Dedifferentiated amniotic fluid mesenchymal stem cell (primary cell): ENCODE results near the gene DIP2C.

Experiments used
- DNase-seq: peaks from one replicate; pipeline ENCODE4 v3.0.0-alpha.2; 2016; ENCODE audit errors: extremely low spot score

The DIP2C gene

GRCh38 chr10:244227-244626 is 445.2 kb downstream of the DIP2C start:
- DNase-seq = no peak

DNA sequence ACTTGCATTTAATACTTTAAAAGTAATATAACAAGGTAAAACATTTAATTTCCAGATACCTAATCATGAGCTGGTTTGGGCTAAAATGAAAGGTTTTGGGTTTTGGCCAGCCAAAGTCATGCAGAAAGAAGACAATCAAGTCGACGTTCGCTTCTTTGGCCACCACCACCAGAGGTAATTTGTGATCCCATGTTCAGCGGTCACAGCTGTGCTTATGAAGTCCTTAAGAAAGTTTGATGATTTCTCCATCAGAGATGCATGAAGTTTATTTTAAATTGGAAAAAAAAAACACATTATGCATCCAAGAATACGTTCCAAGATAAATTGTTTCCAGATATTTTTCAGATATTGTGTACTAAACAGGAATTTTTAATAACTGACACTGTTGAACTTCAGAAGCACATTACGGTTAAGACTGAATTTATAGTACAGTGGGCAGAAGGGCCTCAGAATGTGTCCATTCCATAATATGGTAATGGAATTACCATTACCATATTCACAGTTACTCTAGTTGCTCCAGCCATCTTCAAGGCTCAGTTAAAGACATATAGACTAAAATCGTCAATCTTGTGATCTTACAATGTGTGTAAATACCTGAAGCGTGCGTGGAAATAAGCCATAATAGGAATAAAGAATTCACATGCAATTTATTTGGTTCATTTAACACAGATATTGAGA is 447.4 kb downstream of the DIP2C start:
- DNase-seq = no peak

DNA sequence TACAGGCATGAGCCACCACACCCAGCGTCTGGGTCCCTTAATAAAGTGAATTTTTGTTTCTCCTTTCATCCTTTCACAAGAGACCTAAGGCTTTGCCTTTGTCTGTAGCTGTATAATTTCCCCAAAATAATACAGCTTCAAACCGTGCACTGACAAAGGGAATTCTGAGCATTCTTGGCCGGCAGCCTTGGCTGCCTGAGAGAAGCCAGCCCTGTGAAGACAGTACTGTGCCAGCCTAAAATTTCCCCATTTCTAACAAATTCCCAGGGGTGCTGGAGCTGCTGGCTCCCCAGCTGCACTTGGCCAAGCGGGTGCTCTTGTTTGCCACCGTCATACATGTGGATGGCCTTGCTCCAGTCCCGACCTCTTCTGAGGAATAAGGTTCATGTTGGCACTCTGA is 448.0 kb downstream of the DIP2C start:
- DNase-seq = no peak

GRCh38 chr10:239109-239508 is 450.4 kb downstream of the DIP2C start:
- no peak for DNase-seq

- no peak for DNase-seq
Observed at GRCh38 chr10:235915-236314, 453.6 kb downstream of the DIP2C start.

- DNase-seq = no peak
Observed at GRCh38 chr10:234708-235406, 454.6 kb downstream of the DIP2C start.

DNA sequence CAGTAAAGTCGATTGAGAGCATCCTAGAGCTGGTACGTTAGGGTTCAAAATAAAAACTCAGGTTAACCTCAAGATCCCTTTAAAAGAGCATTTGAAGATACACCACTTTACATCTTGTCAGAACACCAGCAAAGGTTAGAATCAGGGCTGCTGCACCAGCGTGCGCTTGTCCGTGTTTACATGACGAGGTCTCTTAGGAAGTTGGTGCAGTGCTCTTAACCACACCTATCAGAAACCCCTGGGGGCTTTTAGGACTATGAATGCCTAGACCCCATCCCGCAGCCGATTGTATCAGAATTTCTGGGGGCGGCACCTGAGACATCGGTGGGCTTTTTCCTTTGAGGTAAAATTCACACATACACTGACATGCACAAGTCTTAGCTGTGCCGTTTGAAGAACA is 456.6 kb downstream of the DIP2C start:
- no peak for DNase-seq

- no peak for DNase-seq
Observed at GRCh38 chr10:232061-232460, 457.4 kb downstream of the DIP2C start.

DNA sequence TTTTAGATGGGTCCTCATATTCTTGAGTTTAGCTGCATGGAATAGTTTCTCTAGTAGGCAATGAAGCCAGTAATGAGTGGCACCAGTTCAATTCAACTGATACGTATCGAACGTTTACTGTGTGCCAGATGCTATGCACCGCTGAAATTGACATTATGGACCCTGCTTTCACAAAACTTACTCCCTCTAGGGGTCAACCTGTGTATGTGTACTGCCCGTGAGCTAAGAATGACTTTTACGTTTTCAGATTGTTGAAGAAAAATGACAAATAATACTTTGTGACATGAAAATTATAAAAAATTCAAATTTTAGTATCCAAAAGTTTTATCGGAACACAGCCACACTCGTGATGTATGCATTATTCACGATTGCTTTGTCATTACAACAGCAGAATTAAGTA is 458.7 kb downstream of the DIP2C start:
- no peak for DNase-seq

- DNase-seq = no peak
Observed at GRCh38 chr10:228366-228765, 461.1 kb downstream of the DIP2C start.

GRCh38 chr10:227014-227413 is 462.5 kb downstream of the DIP2C start:
- DNase-seq = no peak

DNA sequence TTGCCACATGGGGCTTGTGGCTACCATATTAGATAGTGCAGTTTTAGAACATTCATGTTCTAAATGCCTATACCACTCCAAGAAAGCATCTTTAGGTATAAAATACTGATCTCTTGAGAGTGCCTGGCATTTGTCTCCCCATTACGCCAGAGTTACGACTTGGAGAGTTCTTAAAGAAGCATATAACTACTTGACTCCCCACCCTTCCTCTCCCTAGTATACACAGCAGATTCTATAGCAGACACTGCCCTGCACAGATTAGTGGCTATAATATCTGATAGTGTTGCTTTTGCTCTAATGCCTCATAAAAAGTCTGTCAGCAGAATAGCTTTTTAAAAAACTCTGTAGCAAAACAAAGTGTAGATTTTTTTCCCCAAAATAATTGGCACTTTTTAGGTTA is 463.4 kb downstream of the DIP2C start:
- DNase-seq = no peak

DNA sequence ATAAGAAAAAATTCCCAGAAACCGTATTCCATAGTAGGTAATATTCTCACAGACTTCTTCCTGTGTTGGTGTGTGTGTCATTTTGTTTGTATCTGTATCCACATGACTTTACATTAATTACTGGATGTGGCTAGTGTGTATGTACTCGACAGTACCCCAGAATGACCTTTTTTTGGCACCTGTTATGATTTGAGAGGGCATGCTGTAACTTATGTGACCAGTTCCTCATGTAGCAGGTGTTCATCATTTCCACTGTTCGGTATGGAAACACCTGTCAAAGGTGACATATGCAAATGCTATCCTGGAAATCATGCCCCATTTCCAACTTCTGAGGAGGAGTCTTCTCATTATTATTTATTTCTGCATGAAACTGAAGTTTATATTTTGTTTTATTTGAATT is 464.9 kb downstream of the DIP2C start:
- no peak for DNase-seq
